RWPE2 (cell line): Measurements from ENCODE around the gene SEPSECS.

ENCODE experiments used
- ATAC-seq: fragments of 200-7000 bp; cut with Tn5 transposase; 3 replicates; pipeline ENCODE4 v1.9.1; 2021; ENCODE audit warnings: low read depth
- DNase-seq: peaks from one replicate; pipeline ENCODE4 v3.0.0-alpha.2; 2020; ENCODE audit warnings: low spot score
- H3K27ac ChIP-seq: fragments of 450-650 bp; 2 replicates; pipeline ENCODE4 v1.5.1; 2017; ENCODE audit warnings: mild to moderate bottlenecking; ENCODE audit not compliant: poor library complexity, severe bottlenecking
- H3K27me3 ChIP-seq: fragments of 250-450 bp; sonication (Bioruptor Pico); 2 replicates; pipeline ENCODE4 v1.5.1; 2021; ENCODE audit warnings: mild to moderate bottlenecking, moderate library complexity; ENCODE audit not compliant: insufficient read depth, poor library complexity, severe bottlenecking
- H3K36me3 ChIP-seq: fragments of 250-450 bp; sonication (Bioruptor Pico); 2 replicates; pipeline ENCODE4 v1.5.1; 2020; ENCODE audit warnings: low read depth, mild to moderate bottlenecking, moderate library complexity
- H3K4me1 ChIP-seq: fragments of 250-450 bp; sonication (Bioruptor Pico); 2 replicates; pipeline ENCODE4 v1.5.1; 2021; ENCODE audit warnings: mild to moderate bottlenecking, moderate library complexity; ENCODE audit not compliant: insufficient read depth, poor library complexity, severe bottlenecking
- H3K4me3 ChIP-seq: fragments of 250-450 bp; sonication (Bioruptor Pico); 2 replicates; pipeline ENCODE4 v1.5.1; 2021; ENCODE audit warnings: mild to moderate bottlenecking, moderate library complexity; ENCODE audit not compliant: severe bottlenecking
- H3K9me3 ChIP-seq: fragments of 250-450 bp; sonication (Bioruptor Pico); 2 replicates; pipeline ENCODE4 v1.5.1; 2021; ENCODE audit warnings: mild to moderate bottlenecking, moderate library complexity; ENCODE audit not compliant: severe bottlenecking
- CTCF ChIP-seq: fragments of 450-650 bp; IDR thresholded peaks from one replicate; pipeline ENCODE4 v1.5.1; 2017; ENCODE audit warnings: mild to moderate bottlenecking, moderate library complexity; ENCODE audit not compliant: poor library complexity, severe bottlenecking

Gene SEPSECS

GRCh38 chr4:25108556-25108955 lies 51.7 kb downstream of the SEPSECS start:
- Histone ChIP-seq H3K4me1 (no peaks in the 10 kb centered on the region), H3K27ac (no peak overlapping the region), H3K4me3 (no peak overlapping the region), H3K36me3 (no peaks in the 10 kb centered on the region), H3K27me3 (no peaks in the 10 kb centered on the region), H3K9me3 (no peaks in the 10 kb centered on the region)
- TF ChIP-seq CTCF = no peak
- ATAC-seq (no peak), DNase-seq (no peak)

GRCh38 chr4:25107827-25108516 lies 52.3 kb downstream of the SEPSECS start:
- TF ChIP-seq CTCF = no peak
- H3K9me3 ChIP-seq = no peaks in the 10 kb centered on the region
- no peaks in the 10 kb centered on the region for H3K27me3 ChIP-seq
- no peaks in the 10 kb centered on the region for H3K36me3 ChIP-seq
- DNase-seq (no peak), ATAC-seq (0 out of 3 replicates have a peak, but pooled peaks have one; percentile 14)
- H3K4me3 ChIP-seq = no peak overlapping the region
- no peaks in the 10 kb centered on the region for H3K4me1 ChIP-seq
- H3K27ac ChIP-seq = no peak overlapping the region

- H3K4me3 ChIP-seq = no peak overlapping the region
These were observed 53.7 kb downstream of the SEPSECS start for GRCh38 chr4:25106363-25107151.

GRCh38 chr4:25104591-25104990 lies 55.7 kb downstream of the SEPSECS start:
- TF ChIP-seq CTCF = no peak
- H3K4me1 ChIP-seq = no peaks in the 10 kb centered on the region
- H3K9me3 ChIP-seq = no peaks in the 10 kb centered on the region
- DNase-seq (no peak), ATAC-seq (no peak)
- H3K27ac ChIP-seq = no peak overlapping the region
- no peak overlapping the region for H3K4me3 ChIP-seq
- H3K36me3 ChIP-seq = no peaks in the 10 kb centered on the region
- H3K27me3 ChIP-seq = no peaks in the 10 kb centered on the region

More at GRCh38 chr4:25106363-25107151, 53.7 kb downstream of the SEPSECS start:
- Histone ChIP-seq H3K27ac (no peak overlapping the region), H3K36me3 (no peaks in the 10 kb centered on the region), H3K4me1 (no peaks in the 10 kb centered on the region), H3K9me3 (no peaks in the 10 kb centered on the region), H3K27me3 (no peaks in the 10 kb centered on the region)
- DNase-seq = no peak
- no peak for TF ChIP-seq CTCF
- no peak for ATAC-seq
